Keratinocyte (primary cell): ENCODE data around the gene TIMM10B.

Source experiments
- CTCF ChIP-seq, 3 experiments: IDR thresholded peaks in 1 of 3; conservative IDR thresholded peaks in 1 of 3; optimal IDR thresholded peaks in 1 of 3; 2 replicates in 2 of 3; 3 replicates in 1 of 3; pipeline versions ENCODE3 to v1.5.1; 2011; ENCODE audit warnings: low read length in 3 of 3, mild to moderate bottlenecking in 3 of 3, moderate library complexity in 2 of 3, control low read depth in 1 of 3, inconsistent platforms in 1 of 3; ENCODE audit not compliant: insufficient read depth in 2 of 3; ENCODE audit errors: extremely low read depth in 1 of 3
- EZH2 ChIP-seq: IDR thresholded peaks from one replicate; pipeline ENCODE4 v1.6.1; 2012; ENCODE audit warnings: inconsistent platforms, mild to moderate bottlenecking, low read length, moderate library complexity

- TF ChIP-seq EZH2 (no peak), CTCF (optimal IDR thresholded peaks at IDR 0.05 in 1 of 3, IDR thresholded peaks at IDR 0.05 in 1 of 3, conservative IDR thresholded peaks at IDR 0.05 in 1 of 3; ENCODE audit: extremely low read depth in 1 of 3, insufficient read depth in 2 of 3, low read length in 3 of 3) (no peak)
Observed at GRCh38 chr11:6458352-6459098, 22.8 kb upstream of the TIMM10B start.
